Inferior parietal cortex (tissue), 1 donor: Measurements from ENCODE around the gene KLF16.

Source experiments
- DNase-seq: peaks from one replicate; pipeline ENCODE4 v3.0.0-alpha.2; 2016; ENCODE audit errors: extremely low spot score

Gene KLF16

GRCh38 chr19:1807030-1807694, 56.2 kb downstream of the KLF16 start:
- no peak for DNase-seq

- no peak for DNase-seq
Observed at GRCh38 chr19:1806184-1807029, 57.0 kb downstream of the KLF16 start.

- no peak for DNase-seq
Observed at GRCh38 chr19:1805401-1806183, 57.8 kb downstream of the KLF16 start.

GRCh38 chr19:1804858-1805257, 58.5 kb downstream of the KLF16 start:
- DNase-seq, result no peak
